Measurements from ENCODE around the gene GAB3.

GAB3 gene, protein sequence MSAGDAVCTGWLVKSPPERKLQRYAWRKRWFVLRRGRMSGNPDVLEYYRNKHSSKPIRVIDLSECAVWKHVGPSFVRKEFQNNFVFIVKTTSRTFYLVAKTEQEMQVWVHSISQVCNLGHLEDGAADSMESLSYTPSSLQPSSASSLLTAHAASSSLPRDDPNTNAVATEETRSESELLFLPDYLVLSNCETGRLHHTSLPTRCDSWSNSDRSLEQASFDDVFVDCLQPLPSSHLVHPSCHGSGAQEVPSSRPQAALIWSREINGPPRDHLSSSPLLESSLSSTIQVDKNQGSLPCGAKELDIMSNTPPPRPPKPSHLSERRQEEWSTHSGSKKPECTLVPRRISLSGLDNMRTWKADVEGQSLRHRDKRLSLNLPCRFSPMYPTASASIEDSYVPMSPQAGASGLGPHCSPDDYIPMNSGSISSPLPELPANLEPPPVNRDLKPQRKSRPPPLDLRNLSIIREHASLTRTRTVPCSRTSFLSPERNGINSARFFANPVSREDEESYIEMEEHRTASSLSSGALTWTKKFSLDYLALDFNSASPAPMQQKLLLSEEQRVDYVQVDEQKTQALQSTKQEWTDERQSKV

DNA sequence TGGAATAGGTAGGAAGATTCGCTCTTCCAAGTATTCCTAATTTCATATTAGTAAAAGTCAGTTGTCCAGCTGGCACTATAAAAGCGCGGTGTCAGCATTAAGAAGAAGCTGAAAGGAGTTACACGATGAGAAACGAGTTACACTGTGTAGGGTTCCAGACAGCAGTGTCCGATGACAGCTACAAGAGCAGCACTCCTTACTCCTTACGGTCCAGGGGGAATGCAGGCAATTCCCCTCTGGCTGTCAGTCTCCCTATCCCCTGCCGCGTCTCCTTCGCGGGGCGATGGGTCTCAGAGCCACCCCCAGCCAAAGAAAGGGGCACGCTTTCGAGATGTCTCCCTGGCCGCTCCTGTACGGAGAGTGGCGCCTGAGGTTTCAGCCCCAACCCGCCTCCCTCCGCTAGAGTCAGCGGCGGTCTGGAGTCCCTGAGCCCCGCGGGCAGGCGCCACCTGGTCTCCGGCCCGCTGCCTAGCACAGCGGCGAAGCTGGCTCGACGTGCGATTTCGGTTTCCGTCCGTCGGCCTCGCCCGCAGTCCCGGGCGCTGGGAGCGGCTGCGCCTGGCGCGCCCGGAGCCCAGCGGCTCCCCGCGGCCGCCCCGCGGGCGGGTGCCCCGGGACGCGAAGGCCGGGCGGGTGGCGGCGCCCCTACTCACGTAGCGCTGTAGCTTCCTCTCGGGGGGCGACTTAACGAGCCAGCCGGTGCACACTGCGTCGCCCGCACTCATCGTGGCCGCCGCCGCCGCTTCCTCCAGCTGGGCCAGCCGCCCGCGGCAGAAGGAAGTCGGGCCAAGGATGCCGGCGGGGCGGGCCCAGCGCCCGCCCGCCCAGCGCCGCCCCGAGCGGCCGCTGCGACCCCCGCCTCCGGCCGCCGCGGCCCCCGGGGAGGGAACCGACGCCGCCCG, at the start of gene GAB3:
Gene GAB3, minus strand, starts transcription at position 777 of the 902 bp plus-strand sequence. Its CDS starts 52 bp downstream, at position 725.
- no peak for DNase-seq (ENCODE audit: low read depth)

DNA sequence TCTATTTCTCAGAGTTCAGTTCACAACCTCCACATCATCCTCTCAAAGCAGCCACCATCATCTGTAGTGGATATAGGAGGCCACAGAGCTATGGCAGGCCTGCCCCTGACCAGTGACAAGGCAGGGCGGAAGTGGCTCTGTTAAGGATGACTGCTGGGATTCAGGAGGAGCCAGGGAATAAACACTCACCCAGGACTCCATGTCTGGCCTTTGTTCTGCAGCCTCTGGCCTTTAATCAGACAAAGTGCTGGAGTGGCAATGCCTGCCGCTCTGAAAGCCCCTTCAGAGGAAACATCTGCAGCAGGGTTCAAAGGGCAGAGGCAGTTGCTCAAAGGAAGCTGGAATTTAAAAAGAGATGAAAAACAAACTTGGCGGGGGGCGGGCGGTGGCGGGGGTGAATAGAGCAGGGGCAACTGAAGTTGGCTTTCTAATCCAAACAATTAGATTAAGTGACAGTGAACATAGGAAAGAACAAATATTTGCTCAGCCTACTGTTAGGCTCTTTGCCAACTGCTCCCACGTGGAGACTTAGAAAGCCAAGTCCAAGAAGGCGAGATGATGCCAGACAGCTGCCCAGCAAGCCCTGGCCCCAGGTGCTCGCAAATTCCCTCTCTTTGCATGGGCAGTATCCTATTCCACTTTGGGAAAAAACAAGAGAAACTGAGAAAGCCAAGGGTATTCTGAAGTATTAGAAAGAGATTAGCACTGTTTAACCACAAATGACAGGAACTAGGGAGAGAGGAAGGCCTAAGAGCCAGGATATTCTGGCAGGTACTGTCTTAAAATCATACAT, 48.9 kb upstream of the GAB3 start:
- DNase-seq (ENCODE audit: low read depth) = no peak

DNA sequence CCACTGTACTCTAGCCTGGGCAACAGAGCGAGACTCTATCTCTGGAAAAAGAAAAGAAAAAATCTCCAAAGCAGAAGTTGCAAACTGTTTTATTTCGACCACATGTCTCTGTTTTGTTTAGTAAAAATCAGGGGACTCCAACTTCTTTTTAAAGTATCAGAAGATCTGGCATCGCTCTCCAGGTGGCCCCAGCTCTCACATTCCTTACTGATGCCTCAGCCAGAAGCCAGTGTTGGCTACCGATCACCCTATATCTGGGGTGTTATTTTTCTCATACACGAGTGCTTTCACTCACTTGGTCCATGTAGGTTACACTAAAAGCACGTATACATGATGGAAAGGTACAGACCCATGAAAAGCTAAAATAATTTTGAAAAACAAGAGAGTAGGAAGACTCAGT, 46.1 kb upstream of the GAB3 start:
- DNase-seq (ENCODE audit: low read depth) = no peak

DNA sequence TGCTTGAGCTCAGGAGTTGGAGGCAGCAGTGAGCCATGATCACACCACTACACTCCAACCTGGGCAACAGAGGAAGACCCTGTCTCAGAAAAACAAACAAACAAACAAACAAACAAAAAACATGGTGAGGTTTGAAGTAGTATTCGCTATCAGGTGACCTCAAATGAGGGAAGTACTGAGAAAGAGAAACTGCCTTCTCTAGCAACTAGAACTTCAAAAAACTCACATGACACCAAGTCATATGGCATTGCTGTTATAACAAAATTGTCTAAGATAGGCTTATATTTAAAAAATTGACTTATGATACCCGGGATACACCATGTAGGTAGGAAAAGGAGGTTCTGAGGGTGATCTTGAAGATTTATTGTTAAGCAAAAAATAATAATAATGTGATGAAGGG, 44.1 kb upstream of the GAB3 start:
- DNase-seq (ENCODE audit: low read depth) = no peak

DNA sequence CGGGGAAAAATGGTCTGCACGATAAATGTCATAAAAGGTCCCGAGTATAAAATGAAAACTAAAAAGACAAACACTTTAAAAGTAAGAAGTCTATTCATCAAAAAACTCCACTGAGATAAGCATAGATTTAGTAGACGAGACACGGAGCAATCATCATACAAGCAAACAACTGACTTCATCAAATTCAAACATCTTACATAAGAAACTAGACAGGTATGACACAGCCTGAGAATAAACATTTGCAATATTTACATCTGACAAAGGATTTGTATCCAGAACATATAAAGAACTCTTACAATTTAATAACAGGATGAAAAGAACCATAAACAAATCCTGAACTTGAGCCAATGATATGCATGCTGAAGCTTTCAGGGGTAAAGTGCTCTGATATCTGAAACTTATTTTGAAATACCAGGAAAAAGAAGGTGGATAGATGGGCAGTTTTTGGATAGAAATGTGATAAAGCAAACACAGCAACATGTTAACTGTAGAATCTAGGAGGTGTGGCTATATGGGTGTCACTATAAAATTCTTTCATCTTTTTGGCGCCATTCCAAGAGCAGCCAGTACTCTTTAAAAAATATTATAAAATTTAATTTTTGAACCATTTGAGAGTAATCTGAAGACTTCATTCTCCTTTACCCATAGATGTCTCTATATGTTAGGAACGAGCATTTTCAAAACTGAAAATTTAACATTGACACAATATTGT, 42.4 kb upstream of the GAB3 start:
- no peak for DNase-seq (ENCODE audit: low read depth)

DNA sequence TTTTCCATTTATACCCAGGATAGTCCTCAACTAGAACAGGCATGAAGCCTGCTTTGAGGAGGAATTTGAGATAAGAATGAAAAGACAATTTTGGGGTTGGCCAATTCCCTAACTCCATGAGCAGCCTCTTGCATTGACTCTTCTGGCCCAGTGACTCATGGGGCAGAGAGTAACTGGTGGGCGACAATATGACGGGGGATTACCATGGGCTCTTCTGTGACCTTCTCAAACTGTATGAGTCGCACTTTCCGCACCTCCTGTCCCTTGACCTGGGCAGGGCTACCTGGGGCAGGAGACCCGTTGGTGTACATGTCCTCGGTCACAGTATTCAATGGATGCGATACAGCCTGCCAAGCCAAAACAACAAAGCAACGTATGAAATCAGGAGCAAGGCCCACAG, 41.1 kb upstream of the GAB3 start:
- DNase-seq (ENCODE audit: low read depth) = no peak

DNA sequence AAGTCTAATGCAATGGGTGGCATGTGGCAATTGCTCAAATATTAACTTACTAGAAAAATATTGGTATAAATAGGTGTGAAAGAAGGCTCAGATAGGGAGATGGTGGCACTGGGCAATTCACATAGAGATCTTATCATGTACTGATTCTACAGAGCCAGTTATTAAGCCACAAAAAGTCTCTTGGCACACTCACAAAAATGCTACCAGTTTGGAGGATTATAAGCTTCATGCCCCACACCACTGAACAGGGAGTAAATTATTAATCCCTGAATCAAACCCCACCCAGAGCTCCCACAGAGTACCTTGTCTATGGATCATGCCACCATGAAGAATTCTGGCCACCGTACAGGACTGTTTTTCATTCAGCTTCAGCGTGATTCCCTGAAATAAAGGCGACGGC, 40.6 kb upstream of the GAB3 start:
- no peak for DNase-seq (ENCODE audit: low read depth)

DNA sequence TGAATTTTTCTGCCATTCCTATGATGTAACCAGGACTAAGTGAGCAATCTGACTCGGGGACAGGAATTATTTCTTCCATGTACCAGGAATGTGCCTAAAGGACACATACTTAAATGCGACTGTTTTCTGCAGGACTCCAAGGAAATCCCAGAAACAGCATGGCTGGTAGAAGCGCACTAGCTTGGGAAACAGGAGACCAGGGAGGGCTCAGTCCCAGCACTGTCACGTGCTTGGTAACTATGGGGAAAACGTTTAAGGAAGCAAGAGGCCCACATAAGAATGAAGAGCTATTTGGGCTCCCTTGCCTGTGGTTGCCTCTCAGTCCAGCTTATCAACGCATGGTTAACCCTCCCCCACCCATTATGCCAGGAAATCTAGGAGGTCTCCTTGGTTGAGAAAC, 34.8 kb upstream of the GAB3 start:
- DNase-seq (ENCODE audit: low read depth) = no peak

DNA sequence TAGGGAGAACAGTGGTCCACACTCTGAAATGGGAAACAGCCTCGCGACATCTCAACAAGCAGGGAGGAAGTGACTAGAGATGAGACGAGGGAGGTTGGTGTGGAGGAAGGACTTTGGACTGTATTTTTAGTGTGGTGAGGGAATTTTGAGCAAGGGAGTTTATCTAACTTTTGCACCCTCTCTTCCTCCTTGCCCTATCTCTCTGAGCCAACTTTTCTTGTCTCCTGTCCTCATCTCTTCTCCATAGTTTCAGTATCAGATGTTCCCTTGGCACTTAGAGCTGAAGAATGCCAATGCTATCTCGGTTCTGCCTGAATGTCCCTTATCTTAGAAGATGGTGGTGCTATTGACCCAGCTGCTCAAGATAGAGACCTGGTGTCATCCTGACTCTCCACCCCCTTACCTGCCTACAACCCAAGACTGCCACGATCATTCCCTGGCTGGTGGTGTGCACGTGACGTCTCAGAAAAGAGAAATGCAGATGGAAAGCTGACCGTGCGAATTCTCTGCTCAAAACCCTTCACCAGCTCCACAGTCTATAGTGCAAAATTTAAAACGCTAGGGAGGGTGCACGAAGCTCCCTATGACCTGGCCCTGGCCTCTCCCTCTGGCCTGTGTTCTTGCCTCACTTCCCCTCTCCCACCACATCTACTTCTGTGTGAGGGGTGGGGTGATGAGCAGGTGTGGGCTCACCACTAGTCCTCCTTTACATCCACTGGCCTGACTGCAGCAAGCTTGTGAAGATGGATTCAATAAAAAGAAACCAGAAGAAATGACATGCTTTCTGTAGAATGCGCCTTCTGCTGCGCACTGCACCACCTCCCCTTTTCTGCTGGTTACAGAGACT, 33.5 kb upstream of the GAB3 start:
- no peak for DNase-seq (ENCODE audit: low read depth)

DNA sequence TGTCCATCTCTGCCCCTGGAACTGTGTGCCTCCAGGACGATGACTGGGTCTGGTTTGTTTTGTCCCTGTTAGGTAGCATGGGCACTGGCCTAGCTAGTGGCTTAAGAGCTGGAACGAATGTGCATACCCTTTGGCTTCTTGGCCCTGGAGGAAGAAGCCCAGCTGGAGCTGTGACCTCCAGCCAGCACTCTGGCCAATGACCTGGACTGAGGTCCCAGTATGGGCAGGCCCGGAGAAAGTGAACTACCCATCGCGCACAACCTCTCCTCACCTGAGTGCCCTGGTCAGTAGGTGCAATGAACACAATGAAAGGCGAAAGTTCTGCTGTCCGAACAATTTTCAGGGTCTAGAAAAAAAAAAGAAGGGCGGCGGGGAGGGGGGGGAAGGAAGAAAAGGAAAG, 30.1 kb upstream of the GAB3 start:
- no peak for DNase-seq (ENCODE audit: low read depth)

DNA sequence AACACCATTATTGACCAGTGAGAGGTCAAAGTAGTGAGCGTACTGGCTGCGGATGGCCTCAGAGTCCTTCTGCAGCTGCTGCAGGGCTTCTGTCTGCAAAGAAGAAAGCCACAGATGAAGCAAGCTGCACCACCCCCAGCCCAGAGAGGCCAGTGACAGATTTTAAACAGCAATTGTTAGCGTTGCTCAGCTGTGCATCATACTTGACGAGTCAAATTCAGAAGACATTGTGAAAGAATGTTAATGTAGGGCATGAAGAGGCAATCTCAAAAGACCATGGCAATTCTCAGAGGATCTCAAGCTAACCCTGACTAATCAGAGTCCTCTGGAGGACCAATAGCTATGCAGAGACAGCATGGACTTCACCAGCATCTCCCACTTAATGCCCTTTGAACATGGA, 28.4 kb upstream of the GAB3 start:
- DNase-seq (ENCODE audit: low read depth) = no peak

DNA sequence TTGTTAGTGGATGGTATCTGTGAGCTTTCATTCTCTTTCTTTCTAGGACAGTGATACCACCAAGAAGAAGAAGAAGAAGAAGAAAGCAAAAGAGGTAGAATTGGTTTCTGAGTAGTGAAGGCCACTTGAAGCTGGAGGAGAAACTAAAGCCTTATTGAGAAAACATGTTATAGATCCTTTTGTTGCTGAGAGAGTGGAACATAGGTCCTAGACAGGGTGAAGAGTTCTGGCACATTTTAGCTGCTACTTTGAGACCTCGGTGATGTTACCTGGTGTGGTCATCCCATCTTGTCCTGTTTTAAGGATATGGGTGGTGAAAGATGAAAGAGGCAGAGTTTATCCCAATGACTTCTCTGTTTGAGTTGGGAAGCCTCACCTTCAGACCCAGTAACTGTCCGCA, 25.9 kb upstream of the GAB3 start:
- no peak for DNase-seq (ENCODE audit: low read depth)

DNA sequence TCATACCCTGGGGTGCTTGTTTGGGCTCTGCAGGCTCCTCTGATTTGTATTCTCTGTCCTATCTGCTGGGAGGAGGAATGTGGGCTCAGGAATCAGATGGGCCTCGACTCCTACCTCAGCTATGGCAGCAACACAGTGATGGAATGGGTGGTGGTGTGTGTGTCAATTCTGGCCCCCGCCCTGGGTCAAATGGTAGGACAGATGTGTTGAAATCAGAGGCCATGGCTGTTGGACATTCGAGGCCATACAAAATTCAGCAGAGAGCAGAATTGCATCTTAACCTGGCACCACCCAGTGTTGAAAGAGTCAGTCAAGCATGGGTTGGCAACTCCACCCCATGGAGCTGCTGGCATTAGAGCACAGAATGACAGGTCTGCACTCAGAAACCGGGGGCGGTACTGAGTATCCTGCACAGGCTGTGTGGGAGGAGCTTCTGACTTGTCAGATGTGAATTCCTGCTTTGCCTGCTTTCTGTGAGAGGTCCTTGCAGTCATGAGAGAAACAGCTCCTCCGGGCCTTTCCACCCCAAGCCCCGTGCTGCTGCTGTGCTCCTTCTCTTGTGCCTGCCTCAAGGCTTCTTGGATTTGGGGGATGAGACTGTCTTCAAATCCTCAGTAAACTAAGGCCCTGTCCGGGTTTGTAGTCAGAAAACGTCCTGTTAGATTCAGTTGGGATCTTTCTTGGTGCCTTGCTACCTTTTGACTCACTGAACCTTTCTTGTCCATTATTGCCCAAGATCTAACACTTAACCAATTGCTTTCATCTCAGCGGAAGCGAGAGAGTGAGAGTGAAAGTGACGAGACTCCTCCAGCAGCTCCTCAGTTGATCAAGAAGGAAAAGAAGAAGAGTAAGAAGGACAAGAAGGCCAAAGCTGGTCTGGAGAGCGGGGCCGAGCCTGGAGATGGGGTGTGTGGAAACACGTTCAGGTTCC, 24.8 kb upstream of the GAB3 start:
- DNase-seq (ENCODE audit: low read depth) = no peak

DNA sequence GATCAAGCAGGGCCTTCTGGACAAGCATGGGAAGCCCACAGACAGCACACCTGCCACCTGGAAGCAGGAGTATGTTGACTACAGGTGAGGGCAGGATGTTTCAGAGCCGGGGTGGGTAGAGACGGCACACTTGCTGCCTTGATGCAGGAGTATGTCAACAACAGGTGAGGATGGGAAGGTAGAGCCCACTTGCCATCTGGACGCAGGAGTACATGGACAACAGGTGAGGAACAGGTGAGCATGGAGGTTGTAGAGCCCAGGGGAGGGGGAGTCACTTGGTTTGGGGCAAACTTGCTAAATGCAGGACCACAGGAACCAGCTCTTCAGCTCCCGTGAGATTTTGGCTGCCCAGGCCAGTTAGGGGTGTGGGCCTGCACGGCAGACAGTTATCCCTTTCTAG, 23.7 kb upstream of the GAB3 start:
- DNase-seq (ENCODE audit: low read depth) = no peak

DNA sequence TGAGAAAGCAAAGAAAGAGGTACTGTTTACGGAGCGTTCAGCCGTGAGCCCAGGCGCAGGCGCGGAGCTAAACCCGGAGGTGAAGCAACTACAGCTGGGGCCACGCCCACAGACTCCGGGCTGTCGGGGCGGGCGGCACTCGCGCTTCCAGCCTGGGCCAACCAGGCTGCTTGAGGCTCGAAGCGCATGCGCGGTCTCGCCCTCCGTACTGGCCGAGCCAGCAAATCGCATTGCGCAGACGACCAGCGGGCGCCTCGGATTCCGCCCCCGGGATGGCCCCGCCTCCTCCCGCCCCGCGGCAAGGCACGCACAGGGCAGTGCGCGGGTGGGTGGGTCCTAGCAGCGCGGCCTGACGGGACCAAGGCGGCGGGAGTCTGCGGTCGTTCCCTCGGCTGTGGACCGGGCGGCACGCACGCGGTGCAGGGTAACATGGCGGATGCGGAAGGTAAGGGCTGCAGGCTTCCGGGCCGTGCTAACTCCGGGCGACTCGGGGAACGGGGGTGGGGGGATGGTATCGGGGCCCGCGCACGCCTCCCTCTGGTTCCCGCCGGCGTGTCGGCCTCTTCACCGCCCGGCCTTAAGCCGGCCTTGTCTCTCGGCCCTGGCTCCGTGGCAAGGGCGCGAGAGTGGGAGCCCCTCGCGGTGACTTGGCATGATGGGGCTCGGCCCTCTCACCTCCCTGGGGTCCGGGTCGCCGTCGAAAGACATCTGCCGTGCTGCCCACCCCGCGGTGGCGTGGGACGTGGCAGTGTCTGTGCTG, 11.8 kb upstream of the GAB3 start, which contains the start of gene DKC1:
Gene DKC1, plus strand, starts transcription at position 328 of the 760 bp plus-strand sequence. Its CDS starts 102 bp downstream, at position 430.
- peak; percentile 79 for DNase-seq (ENCODE audit: low read depth)

DNA sequence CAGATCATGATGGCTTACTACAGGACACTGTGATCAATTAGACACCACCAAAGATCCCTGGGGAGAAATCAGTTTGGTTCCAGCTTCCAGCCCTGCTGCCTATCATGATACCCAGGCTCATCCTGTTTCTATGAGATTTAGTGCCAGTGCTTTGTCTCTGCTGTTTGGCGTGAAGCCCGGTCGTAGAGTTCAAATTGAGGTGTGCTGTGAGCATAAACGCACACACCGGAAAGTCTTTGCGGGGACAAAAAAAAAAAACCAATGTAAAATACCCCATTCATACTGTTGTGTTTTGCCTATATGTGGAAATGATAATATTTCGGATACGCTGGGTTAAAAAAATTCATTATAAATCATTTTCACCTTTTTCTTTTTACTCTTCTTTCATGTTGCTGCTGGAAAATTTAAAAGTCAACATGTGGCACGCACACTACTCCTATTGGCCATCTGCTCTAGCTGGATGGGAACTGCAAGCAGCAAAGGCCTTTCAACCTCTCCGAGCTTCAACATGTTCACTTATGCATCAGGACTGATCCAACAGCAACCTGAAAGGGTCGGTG, 11.2 kb upstream of the GAB3 start:
- no peak for DNase-seq (ENCODE audit: low read depth)

DNA sequence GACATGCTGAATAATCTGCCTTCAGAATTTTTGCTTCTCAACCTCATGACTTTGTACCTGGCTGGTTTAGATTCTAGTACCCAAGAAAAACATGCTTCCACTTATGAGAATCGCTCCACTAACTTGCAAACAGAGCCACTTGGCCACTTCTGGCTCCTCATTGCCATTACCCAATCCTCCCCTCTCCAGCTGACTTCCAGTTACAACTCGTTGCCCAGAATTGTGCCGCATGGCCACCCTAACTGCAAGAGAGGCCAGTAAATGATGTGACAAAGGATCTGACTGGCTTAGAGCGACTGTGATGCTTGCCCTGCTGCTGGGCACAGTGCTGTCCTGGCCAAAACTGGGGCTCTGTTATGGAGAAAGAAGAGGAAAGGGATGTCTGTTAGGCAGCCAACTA, 7.8 kb upstream of the GAB3 start:
- DNase-seq (ENCODE audit: low read depth) = no peak

DNA sequence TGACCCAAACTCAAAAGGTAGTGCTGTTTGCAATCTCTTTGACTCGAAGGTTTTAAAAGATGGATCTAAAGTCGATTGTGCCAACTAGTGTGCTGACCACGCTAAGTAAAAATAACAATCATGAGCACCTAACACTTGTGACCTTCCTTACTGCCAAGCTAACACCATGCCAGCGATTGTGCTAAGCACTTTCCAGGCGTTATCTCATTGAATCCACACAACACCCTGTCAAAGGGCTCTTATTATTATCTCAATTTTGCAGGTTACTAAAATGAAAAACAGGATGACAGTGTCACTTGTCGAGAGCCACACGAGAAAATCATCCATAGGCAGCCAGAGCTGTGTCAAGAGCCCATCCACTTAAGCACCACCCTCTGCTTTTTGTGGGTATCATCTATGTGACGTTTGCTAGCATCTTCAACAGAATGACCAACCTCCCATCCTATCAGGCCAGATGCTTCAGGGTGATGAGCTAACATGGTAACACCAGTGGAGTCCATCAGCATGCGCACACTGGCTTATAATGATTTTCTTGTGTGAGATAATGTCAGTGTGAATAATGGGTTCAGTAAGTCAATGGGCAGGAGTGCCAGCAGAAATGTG, 893 bp upstream of the GAB3 start:
- no peak for DNase-seq (ENCODE audit: low read depth)

Data from GM04504 (cell line).